HG02938 (cell line): ENCODE results near the gene PINK1.

Experiments
- ATAC-seq: cut with Tn5 transposase; IDR thresholded peaks from one replicate; pipeline ENCODE4 v1.9.1; 2021; ENCODE audit warnings: mild to moderate bottlenecking, moderate library complexity; ENCODE audit not compliant: unreplicated experiment

PINK1 gene

GRCh38 chr1:20700636-20701215 lies 67.5 kb downstream of the PINK1 start:
- no peak for ATAC-seq
